NCI-H187 treated with DMSO at 0.1 percent for 48 hours (cell line): ENCODE data around the gene HK1.

Experiments used
- DNase-seq: peaks from one replicate; lab custom pipeline; 2025; lab: John Stamatoyannopoulos, UW

The HK1 gene

GRCh38 chr10:69348816-69349541, 70.7 kb downstream of the HK1 start:
- DNase-seq = no peak

- DNase-seq = no peak
Measured at GRCh38 chr10:69349542-69349888, 71.2 kb downstream of the HK1 start.

- no peak for DNase-seq
Measured at GRCh38 chr10:69351589-69351988, 73.3 kb downstream of the HK1 start.

- DNase-seq = no peak
Measured at GRCh38 chr10:69352569-69353264, 74.4 kb downstream of the HK1 start.

GRCh38 chr10:69353977-69354635, 75.8 kb downstream of the HK1 start:
- no peak for DNase-seq

GRCh38 chr10:69356187-69356586, 77.9 kb downstream of the HK1 start:
- DNase-seq = no peak

- DNase-seq = no peak
Measured at GRCh38 chr10:69358148-69358795, 80.0 kb downstream of the HK1 start.

GRCh38 chr10:69359148-69359547, 80.9 kb downstream of the HK1 start:
- DNase-seq = no peak

GRCh38 chr10:69359594-69359993, 81.3 kb downstream of the HK1 start:
- no peak for DNase-seq

- DNase-seq = no peak
Measured at GRCh38 chr10:69360485-69361302, 82.4 kb downstream of the HK1 start.

GRCh38 chr10:69361303-69361614, 83.0 kb downstream of the HK1 start:
- DNase-seq = no peak

GRCh38 chr10:69362471-69362954, 84.2 kb downstream of the HK1 start:
- DNase-seq = no peak

- DNase-seq = no peak
Measured at GRCh38 chr10:69363666-69364065, 85.4 kb downstream of the HK1 start.

GRCh38 chr10:69364232-69364940, 86.1 kb downstream of the HK1 start:
- DNase-seq = no peak

- DNase-seq = no peak
Measured at GRCh38 chr10:69366738-69367137, 88.4 kb downstream of the HK1 start.

GRCh38 chr10:69367469-69367868, 89.2 kb downstream of the HK1 start:
- DNase-seq = no peak

GRCh38 chr10:69372126-69372980, 94.1 kb downstream of the HK1 start:
- no peak for DNase-seq

GRCh38 chr10:69374242-69374641, 95.9 kb downstream of the HK1 start:
- no peak for DNase-seq

GRCh38 chr10:69374931-69375306, 96.6 kb downstream of the HK1 start:
- DNase-seq = no peak
